ENCODE results near the gene POC1B.

Gene POC1B

GRCh38 chr12:89525824-89526770, at the start of gene POC1B:
Gene POC1B (minus strand): TSS chr12:89526047. CDS start chr12:89525895, 152 bp downstream.
- DNase-seq (ENCODE audit: low read depth) = peak; percentile 85

- no peak for DNase-seq (ENCODE audit: low read depth)
Observed at GRCh38 chr12:89575374-89575773, 49.5 kb upstream of the POC1B start.

GRCh38 chr12:89574736-89575208, 48.9 kb upstream of the POC1B start:
- DNase-seq (ENCODE audit: low read depth) = peak; percentile 71

- DNase-seq (ENCODE audit: low read depth) = peak; percentile 83
Observed at GRCh38 chr12:89573051-89573810, 47.4 kb upstream of the POC1B start.

- no peak for DNase-seq (ENCODE audit: low read depth)
Observed at GRCh38 chr12:89571491-89572195, 45.8 kb upstream of the POC1B start.

- DNase-seq (ENCODE audit: low read depth) = peak; percentile 76
Observed at GRCh38 chr12:89568484-89568883, 42.6 kb upstream of the POC1B start.

- peak; percentile 66 for DNase-seq (ENCODE audit: low read depth)
Observed at GRCh38 chr12:89567691-89568239, 41.9 kb upstream of the POC1B start.

GRCh38 chr12:89566615-89567014, 40.8 kb upstream of the POC1B start:
- DNase-seq (ENCODE audit: low read depth) = peak; percentile 95

GRCh38 chr12:89565002-89565401, 39.2 kb upstream of the POC1B start:
- DNase-seq (ENCODE audit: low read depth) = no peak

- no peak for DNase-seq (ENCODE audit: low read depth)
Observed at GRCh38 chr12:89559753-89560152, 33.9 kb upstream of the POC1B start.

GRCh38 chr12:89556976-89557375, 31.1 kb upstream of the POC1B start:
- DNase-seq (ENCODE audit: low read depth) = no peak

- no peak for DNase-seq (ENCODE audit: low read depth)
Observed at GRCh38 chr12:89552376-89552775, 26.5 kb upstream of the POC1B start.

- DNase-seq (ENCODE audit: low read depth) = no peak
Observed at GRCh38 chr12:89551747-89552146, 25.9 kb upstream of the POC1B start.

- no peak for DNase-seq (ENCODE audit: low read depth)
Observed at GRCh38 chr12:89547101-89547500, 21.3 kb upstream of the POC1B start.

- DNase-seq (ENCODE audit: low read depth) = no peak
Observed at GRCh38 chr12:89546151-89546550, 20.3 kb upstream of the POC1B start.

- peak; percentile 85 for DNase-seq (ENCODE audit: low read depth)
Observed at GRCh38 chr12:89544681-89545184, 18.9 kb upstream of the POC1B start.

- DNase-seq (ENCODE audit: low read depth) = no peak
Observed at GRCh38 chr12:89544022-89544421, 18.2 kb upstream of the POC1B start.

- peak; percentile 80 for DNase-seq (ENCODE audit: low read depth)
Observed at GRCh38 chr12:89542912-89543592, 17.2 kb upstream of the POC1B start.

GRCh38 chr12:89542236-89542635, 16.4 kb upstream of the POC1B start:
- no peak for DNase-seq (ENCODE audit: low read depth)

GRCh38 chr12:89540586-89540985, 14.7 kb upstream of the POC1B start:
- no peak for DNase-seq (ENCODE audit: low read depth)

Data from amniotic epithelial cell (primary cell).